Measurements from ENCODE around the gene APEH.
"Not testable (repeated sequence)": the region's sequence is repeated elsewhere in the genome, so short reads cannot be mapped to it uniquely, and the experiment has no call there.

APEH gene

DNA sequence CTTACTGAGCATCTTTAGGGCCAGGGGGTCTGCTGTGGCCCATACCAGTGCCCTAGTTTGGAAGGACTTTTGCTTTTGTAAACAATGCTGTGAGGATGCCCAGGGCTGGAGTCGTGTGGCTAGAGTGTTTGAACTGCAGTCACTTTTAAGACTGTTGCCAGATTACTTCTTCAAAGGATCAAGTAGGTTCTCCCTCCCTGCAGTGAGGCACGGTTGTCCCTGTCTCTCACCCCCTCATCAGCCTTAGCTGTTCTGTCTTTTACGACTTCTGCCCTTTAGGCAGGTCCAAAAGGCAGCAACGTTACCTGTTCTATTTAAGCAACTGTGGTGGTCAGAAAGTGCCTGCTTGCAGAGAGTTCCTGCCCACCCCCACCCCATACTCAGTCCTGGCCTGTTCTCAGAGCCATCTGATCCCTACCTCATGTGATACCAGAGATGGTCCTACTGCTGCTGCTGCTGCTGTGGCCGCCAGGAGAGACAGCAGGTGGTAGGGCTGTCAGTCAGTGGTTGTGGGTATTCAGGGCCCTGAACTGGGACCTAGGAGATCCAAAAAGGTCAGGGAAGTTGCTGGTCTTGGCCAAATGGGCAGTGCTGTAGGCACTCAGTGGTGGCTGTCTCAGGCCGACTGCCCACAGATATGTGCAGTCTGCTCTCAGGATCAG is 20.4 kb downstream of the APEH start:
- DNase-seq, result not testable (repeated sequence)

DNA sequence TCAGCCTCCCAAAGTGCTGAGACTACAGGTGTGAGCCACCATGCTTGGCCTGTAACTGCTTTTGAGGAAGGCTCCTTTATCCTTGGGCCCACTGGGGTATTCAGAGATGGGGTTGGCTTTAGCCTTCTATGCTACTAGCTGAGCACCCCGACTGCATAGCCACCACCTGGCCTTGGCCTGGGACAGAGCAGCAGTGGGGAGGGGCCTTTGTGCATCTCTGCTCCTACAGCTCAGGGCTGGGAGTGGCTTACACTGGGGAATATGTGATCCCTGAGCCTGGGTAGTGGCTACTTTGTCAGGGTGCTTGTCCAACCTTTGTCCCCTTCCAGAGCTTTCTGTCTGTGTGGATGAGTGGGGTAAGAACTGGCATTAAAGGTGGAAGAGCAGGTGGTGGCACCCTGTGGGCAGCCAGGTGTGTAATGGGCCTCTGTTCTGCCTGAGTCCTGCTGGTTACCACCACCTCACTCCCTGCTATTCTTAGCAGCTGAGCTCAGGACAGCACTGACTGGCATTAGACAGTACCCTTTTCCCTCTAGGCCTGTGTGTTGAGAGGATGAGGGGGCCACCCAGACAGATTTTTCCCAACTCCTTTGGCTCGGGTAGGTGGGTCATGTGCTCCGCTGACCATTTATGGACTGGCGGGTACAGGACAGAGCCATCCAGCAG is 21.3 kb downstream of the APEH start:
- DNase-seq, result not testable (repeated sequence)

DNA sequence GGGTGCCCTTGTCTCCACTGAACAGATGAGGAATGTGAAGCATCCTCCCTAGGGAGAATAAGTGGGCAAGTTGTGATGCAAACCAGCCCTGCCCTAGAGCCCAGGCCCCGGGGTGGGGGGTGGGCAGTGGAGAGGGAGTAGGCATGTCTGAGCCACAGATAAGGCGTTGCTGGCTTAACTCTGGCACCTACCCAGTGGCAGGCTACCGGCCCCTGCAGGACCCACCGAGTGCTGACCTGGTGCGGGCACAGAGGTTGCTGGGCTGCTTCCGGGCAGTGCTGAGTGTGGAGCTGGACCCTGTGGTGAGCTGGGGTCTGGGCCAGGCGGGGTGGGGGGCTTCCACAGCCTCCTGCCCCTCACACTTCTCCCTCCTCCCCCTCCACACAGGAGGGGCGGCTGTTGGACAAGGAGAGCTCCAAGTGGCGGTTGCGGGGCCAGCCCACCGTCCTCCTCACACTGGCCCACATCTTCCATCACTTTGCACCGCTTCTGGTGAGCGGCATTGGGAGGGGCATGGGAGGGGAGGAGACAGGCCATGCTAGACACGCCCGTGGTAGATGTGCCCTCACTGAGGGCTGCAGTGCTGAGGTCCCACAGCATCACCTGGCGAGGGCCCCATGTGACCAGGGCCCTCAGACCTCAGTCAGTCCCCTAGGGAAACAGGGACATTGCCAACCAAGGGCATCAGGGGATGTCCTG is 25.3 kb downstream of the APEH start:
- DNase-seq, result no peak

- DNase-seq, result no peak
Observed at GRCh38 chr3:49700014-49700413, 25.9 kb downstream of the APEH start.

- DNase-seq, result no peak
Observed at GRCh38 chr3:49700453-49701128, 26.4 kb downstream of the APEH start.

DNA sequence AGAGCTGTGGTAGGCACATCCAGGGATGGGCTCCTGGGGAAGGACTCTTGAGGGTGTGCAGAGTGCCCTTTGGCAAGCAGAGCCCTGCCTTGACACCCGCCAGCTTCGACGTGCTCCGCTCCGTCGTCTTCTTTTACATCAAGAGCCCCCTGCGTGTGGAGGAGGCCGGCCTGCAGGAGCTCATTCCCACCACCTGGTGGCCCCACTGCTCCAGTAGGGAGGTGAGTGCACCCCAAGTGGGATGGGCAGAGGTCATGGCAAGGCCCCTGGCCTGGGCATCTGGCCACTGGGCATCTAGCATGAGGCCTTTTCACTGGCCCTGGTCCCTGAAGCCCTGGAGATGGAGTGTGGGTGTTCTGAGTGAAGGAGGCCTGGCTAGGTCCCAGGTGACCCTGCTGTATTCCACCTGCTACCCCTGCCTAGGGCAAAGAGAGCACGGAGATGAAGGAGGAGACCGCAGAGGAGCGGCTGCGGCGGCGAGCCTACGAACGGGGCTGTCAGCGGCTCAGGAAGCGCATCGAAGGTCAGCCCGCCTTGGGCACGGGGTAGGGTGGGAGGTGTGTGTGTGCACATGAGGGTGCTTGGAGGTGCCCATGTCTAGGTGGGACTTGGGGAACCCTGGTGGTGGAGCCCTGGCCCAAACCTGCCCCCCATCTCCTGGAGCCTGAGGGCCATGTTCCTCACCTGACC is 27.4 kb downstream of the APEH start:
- no peak for DNase-seq

DNA sequence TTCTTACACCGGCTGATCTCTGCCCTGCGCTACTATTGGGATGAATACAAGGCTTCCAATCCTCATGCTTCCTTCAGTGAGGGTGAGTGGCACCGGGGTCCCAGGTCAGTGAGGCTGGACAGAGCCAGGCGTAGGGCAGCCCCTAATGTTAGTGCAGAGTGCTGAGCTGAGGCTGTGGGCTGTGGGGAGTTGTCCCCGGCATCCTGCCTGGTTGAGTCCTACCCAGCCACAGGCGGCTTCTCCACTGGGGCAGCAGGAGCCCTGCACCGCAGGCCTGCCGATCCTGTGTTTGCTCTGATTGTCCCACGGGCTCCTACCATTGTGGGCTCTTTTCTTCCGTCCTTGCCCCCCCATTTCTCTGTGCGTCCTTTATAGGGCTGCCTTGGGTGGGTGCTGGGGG is 28.5 kb downstream of the APEH start:
- DNase-seq, result no peak

DNA sequence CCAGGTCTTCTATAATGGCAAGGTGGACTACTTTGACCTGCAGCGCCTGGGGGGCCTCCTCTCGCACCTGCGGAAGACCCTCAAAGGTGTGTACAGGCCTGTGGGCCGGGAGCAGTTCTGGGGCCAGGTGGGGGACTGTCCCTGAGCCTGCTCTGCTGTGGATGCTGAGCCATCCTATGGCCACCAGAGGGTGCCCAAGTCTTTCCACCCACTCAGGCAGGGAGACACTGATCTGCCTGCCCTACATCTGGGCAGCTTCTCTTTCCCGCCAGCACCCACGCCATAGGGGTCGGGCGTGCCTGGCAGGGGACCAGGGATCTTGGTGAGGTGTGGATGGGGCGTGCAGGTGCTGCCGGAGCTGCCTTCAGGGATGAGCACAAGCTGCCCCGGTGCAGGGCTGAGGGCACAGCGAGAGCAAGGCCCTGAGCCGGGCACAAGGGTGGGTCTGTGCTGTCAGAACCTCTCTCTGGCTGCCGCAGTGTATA is 29.3 kb downstream of the APEH start:
- no peak for DNase-seq

GRCh38 chr3:49703956-49704355 is 29.8 kb downstream of the APEH start:
- no peak for DNase-seq

DNA sequence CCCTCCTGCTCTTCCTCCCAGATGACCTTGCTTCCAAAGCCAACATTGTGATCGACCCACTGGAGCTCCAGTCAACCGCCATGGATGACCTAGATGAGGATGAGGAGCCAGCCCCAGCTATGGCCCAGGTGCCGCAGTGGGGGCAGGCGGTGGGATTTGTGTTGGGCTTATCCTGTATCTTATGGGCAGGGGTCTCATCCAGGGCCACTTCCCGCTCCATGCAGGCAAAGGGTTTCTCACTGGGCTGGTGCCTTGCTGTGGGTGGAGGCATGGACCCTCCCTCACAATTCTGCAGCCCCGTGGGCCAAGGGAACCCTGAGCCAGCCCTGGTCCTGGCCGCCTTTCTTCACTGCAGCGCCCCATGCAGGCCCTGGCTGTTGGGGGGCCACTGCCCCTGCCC is 30.5 kb downstream of the APEH start:
- DNase-seq, result no peak

- no peak for DNase-seq
Observed at GRCh38 chr3:49705390-49705960, 31.3 kb downstream of the APEH start.

DNA sequence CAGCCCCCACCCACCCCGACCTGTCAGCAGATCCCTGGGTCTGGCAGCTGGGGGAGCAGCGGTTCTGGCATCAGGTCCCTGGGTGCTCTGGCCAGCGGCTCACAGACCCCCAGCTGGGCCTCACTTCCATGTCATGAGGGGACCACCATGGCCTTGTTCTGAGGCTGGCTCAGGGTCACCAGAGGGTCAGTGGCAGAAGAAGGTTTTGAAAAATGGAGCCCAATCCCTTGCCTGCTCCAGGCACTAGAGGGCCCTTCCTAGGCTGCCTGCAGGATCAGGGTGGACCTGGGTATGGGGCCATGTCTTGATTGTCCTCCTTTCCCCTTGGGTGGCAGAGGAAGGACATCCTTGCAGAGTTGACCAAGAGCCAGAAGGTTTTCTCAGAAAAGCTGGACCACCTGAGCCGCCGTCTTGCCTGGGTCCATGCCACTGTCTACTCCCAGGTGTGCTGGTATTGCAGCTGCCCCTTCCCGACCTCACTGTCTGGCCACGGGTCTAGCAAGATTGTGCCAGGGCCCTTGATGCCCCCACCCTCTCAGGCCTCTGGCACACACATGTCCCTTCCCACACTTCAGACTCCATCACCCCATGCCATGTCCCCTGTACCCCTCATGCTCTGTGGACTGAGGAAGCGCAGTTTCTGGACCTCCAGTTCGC is 32.4 kb downstream of the APEH start:
- DNase-seq, result no peak

GRCh38 chr3:49707113-49707480 is 32.9 kb downstream of the APEH start:
- no peak for DNase-seq

GRCh38 chr3:49709852-49710251 is 35.7 kb downstream of the APEH start:
- no peak for DNase-seq

GRCh38 chr3:49711489-49711888 is 37.3 kb downstream of the APEH start:
- DNase-seq, result no peak

DNA sequence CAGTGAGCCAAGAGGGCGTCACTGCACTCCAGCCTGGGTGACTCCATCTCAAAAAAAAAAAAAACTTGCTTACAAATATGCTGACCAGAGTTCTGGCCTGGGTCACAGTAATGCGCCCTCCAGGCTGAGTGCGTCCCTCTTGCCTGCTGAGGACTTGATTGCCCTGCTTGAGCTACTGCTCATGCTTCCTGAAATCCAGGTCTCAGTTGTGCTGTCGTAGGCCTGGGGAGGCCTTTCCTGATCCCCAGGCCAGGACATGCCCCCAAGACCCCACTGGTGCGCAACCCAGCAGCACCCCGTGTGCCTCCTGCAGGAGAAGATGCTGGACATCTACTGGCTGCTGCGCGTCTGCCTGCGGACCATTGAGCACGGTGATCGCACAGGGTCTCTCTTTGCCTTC is 38.0 kb downstream of the APEH start:
- DNase-seq, result no peak

- DNase-seq, result no peak
Observed at GRCh38 chr3:49712631-49713317, 38.6 kb downstream of the APEH start.

DNA sequence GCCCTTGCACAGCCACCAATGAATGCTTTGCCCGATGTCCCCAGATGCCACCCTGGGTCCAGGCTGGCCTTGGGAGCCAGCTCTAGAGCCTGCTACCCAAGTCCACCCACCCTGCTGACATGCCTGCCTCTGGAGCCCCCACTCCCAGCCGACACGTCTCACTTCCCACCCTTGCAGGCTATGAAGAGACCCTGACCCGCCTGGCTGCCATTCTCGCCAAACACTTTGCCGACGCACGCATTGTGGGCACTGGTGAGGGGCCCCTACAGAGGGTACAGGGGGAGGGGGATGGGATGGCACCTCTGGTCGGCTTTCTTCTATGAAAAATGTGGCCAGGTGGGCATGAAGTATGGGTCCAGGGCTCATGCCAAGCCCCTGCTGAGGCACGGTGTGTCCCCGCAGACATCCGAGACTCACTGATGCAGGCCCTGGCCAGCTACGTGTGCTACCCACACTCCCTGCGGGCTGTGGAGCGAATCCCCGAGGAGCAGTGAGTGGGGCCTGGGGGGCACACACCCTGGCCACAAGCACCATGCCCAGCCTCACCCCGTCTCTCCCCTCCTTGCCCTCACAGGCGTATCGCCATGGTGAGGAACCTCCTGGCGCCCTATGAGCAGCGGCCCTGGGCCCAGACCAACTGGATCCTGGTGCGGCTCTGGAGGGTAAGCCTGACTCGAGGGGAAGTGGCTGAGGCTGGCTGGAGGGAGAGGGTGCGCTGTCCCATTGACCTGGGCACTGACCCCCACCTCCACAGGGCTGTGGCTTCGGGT is 39.4 kb downstream of the APEH start:
- no peak for DNase-seq

- no peak for DNase-seq
Observed at GRCh38 chr3:49714728-49715550, 40.8 kb downstream of the APEH start.
